Stimulated activated CD4-positive, alpha-beta T cell treated with anti-CD3 and anti-CD28 coated beads, Interleukin-1b, Interleukin-23, amount 100 ng/mL, for 1 hour (primary cell): ENCODE data around the gene FSHB.
"Not testable (repeated sequence)": the region's sequence is repeated elsewhere in the genome, so short reads cannot be mapped to it uniquely, and the experiment has no call there.

Source experiments
- DNase-seq, 2 donors: peaks; one replicate each; pipeline ENCODE4 v3.0.0-alpha.2; 2020; ENCODE audit warnings: low read depth in 2 of 2

The FSHB gene

GRCh38 chr11:30268638-30269037, 37.8 kb downstream of the FSHB start:
- not testable (repeated sequence) for DNase-seq

DNA sequence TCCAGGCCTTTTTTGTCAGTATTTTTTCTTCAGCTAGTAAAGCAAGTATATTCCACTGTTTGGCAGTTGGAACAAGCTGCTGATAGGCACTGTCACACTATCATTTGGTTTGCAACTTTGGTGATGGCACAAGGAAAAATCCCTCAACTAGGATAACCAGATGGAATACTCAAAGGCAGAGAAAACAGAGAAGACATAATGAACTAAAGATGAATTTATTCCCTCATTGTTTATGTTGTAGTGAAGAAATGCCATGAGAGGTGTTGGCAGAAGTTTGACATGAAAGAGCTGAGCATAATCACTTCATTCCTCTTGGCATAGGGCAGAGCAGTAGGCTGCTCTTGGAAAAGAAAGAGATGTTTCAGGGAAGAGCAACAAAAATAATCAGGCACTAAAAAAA, 39.9 kb downstream of the FSHB start:
- no peak for DNase-seq

DNA sequence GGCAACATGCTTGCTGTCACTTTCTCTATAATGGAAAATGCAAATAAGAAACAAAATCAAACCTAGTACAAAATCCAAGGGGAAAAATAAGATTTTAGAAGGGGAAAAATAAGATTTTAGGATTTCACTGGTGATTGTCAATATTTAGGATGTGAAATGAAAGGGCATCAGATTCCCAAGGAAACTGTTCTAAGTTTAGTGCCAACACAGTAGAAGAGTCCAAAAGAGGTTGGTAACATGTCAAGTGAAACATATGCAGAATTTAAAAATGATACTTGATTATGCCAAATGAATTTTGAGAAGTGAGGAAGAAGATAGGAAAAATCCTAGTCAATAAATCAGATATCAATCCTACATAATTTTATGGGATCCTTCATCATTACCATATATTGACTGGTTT, 46.4 kb downstream of the FSHB start:
- DNase-seq = no peak

DNA sequence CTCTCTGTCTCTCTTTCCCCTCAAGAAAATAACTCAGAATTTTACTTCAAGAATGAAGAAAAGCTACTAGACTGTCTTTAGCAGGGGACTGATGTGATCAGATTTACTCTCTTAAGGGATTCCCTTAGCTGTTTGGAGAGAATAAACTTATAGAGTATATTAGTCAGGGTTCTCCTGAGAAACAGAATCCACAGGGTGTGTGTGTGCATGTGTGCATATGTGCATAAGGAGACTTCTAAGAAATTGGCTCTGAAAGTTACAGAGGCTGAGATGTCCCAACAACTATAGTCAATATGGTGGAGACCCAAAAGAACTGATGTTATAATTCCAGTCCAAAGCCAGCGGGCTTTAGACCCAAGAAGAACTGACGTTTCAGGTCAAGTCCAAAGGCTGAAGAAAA, 49.0 kb downstream of the FSHB start:
- DNase-seq = no peak

- no peak for DNase-seq
Observed at GRCh38 chr11:30281476-30282288, 50.9 kb downstream of the FSHB start.

- no peak for DNase-seq
Observed at GRCh38 chr11:30282289-30282631, 51.4 kb downstream of the FSHB start.
